Measurements from ENCODE around the gene NIM1K.
A peak's percentile ranks its signal among the peaks of the same experiment; 100 is the strongest.

The NIM1K gene

GRCh38 chr5:43313035-43313853 is 121.2 kb downstream of the NIM1K start, which contains the start of gene HMGCS1 (continued):
- TF ChIP-seq ZNF843 (tag by site-specific recombination; IDR thresholded peaks at IDR 0.05) (no peak; the same call in 1 of the 2 replicates), ZNF707 (tag by site-specific recombination; IDR thresholded peaks at IDR 0.05) (no peak), SALL2 (tag by site-specific recombination; IDR thresholded peaks at IDR 0.05; ENCODE audit: borderline replicate concordance) (no peak), ZNF76 (tag by site-specific recombination; IDR thresholded peaks at IDR 0.05; ENCODE audit: borderline replicate concordance, low read depth) (no peak; the same call in 1 of the 2 replicates), TRIM28 (IDR thresholded peaks at IDR 0.05; ENCODE audit: borderline replicate concordance, low read length) (no peak), ZSCAN16 (tag by site-specific recombination; IDR thresholded peaks at IDR 0.05) (peak; percentile 74; the same call in 1 of the 2 replicates), ZNF549 (tag by site-specific recombination; IDR thresholded peaks at IDR 0.05) (no peak), ZBTB20 (tag by site-specific recombination; IDR thresholded peaks at IDR 0.05) (peak; percentile 95), MZF1 (tag by site-specific recombination; IDR thresholded peaks at IDR 0.05; ENCODE audit: borderline replicate concordance) (peak; percentile 23; the same call in 1 of the 2 replicates), ZEB2 (tag by site-specific recombination; IDR thresholded peaks at IDR 0.05) (peak; percentile 25; the same call in 1 of the 2 replicates), ZSCAN5A (tag by site-specific recombination; IDR thresholded peaks at IDR 0.05) (peak; percentile 86; the same call in 1 of the 2 replicates), ZNF529 (tag by site-specific recombination; IDR thresholded peaks at IDR 0.05; ENCODE audit: insufficient replicate concordance) (no peak), SETDB1 (IDR thresholded peaks at IDR 0.05; ENCODE audit: insufficient read length, low read length) (peak; percentile 38), ZFP41 (tag by site-specific recombination; IDR thresholded peaks at IDR 0.05; ENCODE audit: borderline replicate concordance) (no peak), WT1 (tag by site-specific recombination; IDR thresholded peaks at IDR 0.05) (peak; percentile 95), ZNF302 (tag by site-specific recombination; IDR thresholded peaks at IDR 0.05; ENCODE audit: low read depth) (no peak), ZNF2 (tag by site-specific recombination; IDR thresholded peaks at IDR 0.05) (peak; percentile 89), ZNF239 (tag by site-specific recombination; IDR thresholded peaks at IDR 0.05) (peak; percentile 38; the same call in 1 of the 2 replicates), ZNF138 (tag by site-specific recombination; IDR thresholded peaks at IDR 0.05; ENCODE audit: borderline replicate concordance) (no peak), PRDM1 (tag by site-specific recombination; IDR thresholded peaks at IDR 0.05) (no peak; the same call in 1 of the 2 replicates), ZNF654 (tag by site-specific recombination; IDR thresholded peaks at IDR 0.05; ENCODE audit: low read depth) (no peak), ZNF398 (tag by site-specific recombination; IDR thresholded peaks at IDR 0.05) (peak; percentile 88), SP7 (tag by site-specific recombination; IDR thresholded peaks at IDR 0.05) (peak; percentile 61; the same call in 1 of the 2 replicates), ZNF18 (tag by site-specific recombination; IDR thresholded peaks at IDR 0.05) (no peak), ZNF610 (tag by site-specific recombination; IDR thresholded peaks at IDR 0.05; ENCODE audit: borderline replicate concordance) (peak; percentile 81), ZNF341 (tag by site-specific recombination; IDR thresholded peaks at IDR 0.05; ENCODE audit: low read depth) (peak; percentile 86), ZFP37 (tag by site-specific recombination; IDR thresholded peaks at IDR 0.05) (peak; percentile 94), ZNF394 (tag by site-specific recombination; IDR thresholded peaks at IDR 0.05; ENCODE audit: borderline replicate concordance) (peak; percentile 73), ZNF311 (tag by site-specific recombination; IDR thresholded peaks at IDR 0.05; ENCODE audit: borderline replicate concordance) (no peak), ZNF626 (tag by site-specific recombination; IDR thresholded peaks at IDR 0.05) (no peak), ZNF280D (tag by site-specific recombination; IDR thresholded peaks at IDR 0.05) (no peak), ZXDB (tag by site-specific recombination; IDR thresholded peaks at IDR 0.05) (peak; percentile 82), ZNF155 (tag by site-specific recombination; IDR thresholded peaks at IDR 0.05) (no peak)
